22Rv1 (cell line): ENCODE data around the gene TCF7L2.
"Not testable (repeated sequence)": the region's sequence is repeated elsewhere in the genome, so short reads cannot be mapped to it uniquely, and the experiment has no call there.

ENCODE experiments used
- H3K27ac ChIP-seq: fragments of 450-650 bp; 2 replicates; pipeline ENCODE4 v1.5.1; 2017
- ZFX ChIP-seq: fragments of 450-650 bp; IDR thresholded peaks from 2 replicates; pipeline ENCODE4 v1.6.1; 2017; ENCODE audit warnings: antibody characterized with exemption, borderline replicate concordance
- TF ChIP-seq, protein P1 (sequence below): fragments of 450-650 bp; IDR thresholded peaks from 2 replicates; pipeline ENCODE4 v1.5.1; 2017; ENCODE audit warnings: mild to moderate bottlenecking

The TCF7L2 gene

DNA sequence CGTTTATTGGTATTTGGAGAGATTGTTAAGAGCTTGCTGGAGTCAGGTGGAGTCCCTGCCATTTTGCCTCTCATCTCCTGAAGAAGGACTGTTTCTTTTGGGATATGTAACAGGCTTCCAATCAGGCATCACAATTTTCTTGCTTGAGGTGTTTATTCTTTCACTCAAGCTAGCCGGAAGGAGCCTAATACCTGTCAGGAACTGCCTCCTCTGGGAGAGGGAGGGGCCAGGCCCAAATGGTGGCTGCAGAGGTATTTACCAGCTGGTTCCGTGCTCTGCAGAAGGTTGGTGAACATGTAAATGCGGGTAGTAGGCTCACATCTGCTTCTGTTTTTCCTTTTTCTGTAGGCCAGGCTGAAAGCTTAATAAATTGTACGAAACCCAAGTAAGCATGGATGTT is 114.0 kb downstream of the TCF7L2 start:
- H3K27ac ChIP-seq: no peak overlapping the region
- no peak for TF ChIP-seq ZFX
- TF ChIP-seq, protein P1, sequence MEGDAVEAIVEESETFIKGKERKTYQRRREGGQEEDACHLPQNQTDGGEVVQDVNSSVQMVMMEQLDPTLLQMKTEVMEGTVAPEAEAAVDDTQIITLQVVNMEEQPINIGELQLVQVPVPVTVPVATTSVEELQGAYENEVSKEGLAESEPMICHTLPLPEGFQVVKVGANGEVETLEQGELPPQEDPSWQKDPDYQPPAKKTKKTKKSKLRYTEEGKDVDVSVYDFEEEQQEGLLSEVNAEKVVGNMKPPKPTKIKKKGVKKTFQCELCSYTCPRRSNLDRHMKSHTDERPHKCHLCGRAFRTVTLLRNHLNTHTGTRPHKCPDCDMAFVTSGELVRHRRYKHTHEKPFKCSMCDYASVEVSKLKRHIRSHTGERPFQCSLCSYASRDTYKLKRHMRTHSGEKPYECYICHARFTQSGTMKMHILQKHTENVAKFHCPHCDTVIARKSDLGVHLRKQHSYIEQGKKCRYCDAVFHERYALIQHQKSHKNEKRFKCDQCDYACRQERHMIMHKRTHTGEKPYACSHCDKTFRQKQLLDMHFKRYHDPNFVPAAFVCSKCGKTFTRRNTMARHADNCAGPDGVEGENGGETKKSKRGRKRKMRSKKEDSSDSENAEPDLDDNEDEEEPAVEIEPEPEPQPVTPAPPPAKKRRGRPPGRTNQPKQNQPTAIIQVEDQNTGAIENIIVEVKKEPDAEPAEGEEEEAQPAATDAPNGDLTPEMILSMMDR: no peak

DNA sequence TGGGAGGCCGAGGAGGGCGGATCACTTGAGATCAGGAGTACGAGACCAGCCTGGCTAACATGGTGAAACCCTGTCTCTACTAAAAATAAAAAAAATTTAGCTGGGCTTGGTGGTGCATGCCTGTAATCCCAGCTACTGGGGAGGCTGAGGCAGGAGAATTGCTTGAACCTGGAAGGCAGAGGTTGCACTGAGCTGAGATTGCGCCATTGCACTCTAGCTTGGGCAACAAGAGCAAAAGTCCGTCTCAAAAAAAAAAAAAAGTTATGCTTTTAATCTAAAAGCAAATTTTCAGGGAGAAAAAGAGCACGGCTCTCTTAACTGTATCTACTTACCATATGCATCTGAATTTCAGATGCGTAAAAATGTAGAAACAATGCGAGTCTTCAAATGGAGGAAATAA is 116.1 kb downstream of the TCF7L2 start:
- H3K27ac ChIP-seq: not testable (repeated sequence)

DNA sequence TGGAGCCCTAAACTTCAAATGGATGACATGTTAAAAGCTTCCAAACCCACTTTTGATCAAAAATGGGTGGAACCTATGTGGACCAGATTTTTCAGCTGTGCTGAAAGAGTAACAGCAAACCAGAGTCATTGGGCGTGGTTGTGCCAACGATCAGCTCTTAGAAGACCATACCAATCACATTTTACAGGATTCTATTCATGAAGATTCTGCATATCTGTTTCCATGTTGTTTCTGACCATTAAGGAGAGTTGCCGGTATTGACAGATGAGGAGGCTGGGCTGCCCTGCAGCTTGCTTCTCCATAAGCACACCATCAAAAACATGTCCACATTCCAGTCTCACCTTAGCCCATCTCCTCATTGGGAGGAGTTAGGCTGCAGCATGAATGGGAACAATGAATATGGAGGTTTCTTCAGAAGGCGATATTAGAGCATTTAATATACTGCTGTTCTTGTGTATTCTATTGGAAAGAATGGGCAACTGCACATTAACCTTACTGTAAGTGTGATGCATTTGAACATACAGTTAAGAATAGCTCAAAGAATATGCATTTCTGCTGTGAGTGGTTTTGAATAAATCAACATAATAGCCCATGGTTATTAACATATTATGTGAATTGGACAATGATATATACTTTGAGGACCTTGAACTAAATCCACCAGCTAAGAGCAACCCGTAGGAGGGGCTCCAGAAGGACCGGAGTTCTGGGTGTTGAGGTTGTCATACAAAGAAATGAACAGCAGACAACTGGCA is 116.7 kb downstream of the TCF7L2 start:
- no peak for TF ChIP-seq ZFX
- TF ChIP-seq, protein P1: no peak
- no peak overlapping the region for H3K27ac ChIP-seq

DNA sequence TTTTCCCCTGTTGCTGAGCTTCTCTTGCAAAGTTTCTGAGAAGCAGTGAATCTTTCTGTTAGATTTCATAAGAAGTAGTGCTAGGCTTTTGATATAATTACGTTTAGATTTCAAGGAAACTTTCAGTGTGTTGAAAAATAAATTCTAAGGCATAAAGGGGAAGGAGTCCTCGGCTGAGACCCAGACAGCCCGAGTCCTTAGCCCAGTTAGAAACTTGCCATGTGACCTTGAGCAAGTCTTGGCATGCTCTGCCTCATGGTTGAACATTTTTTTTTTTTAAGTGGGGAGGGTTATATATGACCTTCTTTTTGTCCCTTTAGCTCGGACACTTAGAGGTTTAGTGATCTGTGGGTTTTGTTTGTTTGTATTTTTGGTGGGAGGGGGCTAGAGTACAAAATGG is 117.5 kb downstream of the TCF7L2 start:
- TF ChIP-seq, protein P1: no peak
- no peak for TF ChIP-seq ZFX
- H3K27ac ChIP-seq: no peak overlapping the region

DNA sequence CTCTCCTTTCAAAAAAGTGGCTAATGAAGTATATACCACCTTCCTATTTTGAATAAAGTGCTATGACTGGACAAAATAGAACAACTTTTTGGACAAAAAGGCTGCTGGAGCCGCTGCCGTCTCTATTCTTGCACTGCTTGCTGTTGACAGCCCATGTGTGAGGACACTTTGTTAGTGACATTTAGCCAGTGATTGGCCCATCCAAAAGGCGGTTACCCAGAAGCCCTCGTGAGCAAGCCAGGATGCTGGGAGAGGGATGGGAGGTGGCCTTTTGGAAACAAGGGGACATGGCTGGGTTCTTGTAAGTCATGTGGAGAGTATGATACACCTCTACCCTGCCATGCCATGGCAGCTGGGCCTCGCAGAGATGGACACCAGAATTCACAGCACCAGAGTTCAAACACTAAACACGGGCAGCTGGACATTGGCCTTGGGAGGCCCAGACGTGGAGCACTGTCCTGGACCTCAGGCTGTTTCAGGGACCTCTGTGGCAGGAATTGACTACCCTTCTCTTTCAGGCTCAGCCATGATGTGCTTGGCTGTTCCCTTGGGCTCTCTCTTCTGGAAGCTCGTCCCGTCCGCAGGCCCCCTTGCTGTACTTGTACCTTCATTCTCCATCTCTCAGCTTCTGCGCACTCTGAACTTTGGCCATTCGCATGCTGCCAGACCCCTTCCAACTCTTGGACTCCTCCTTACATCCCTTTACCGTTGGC is 118.3 kb downstream of the TCF7L2 start:
- TF ChIP-seq, protein P1: no peak
- TF ChIP-seq ZFX: no peak
- H3K27ac ChIP-seq: no peak overlapping the region

DNA sequence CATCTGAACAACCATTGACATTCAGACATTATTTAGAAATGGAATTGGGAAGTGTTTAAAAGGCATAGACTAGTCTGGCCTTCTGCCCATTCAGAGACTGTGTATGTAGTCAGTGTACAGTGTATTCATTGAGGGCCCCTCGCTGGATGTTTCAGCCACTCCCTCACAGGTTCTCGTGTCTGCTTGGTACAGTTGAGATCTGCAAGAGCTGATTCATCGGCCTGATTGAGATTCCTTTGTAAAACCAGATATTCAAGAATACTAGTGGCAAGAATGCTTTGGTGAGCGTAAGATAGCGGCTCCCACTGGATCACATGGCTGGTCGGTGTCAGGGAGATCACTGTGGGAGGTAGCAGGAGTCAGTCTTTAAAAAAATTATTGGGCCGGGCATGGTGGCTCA is 119.5 kb downstream of the TCF7L2 start:
- TF ChIP-seq ZFX: no peak
- H3K27ac ChIP-seq: no peak overlapping the region

DNA sequence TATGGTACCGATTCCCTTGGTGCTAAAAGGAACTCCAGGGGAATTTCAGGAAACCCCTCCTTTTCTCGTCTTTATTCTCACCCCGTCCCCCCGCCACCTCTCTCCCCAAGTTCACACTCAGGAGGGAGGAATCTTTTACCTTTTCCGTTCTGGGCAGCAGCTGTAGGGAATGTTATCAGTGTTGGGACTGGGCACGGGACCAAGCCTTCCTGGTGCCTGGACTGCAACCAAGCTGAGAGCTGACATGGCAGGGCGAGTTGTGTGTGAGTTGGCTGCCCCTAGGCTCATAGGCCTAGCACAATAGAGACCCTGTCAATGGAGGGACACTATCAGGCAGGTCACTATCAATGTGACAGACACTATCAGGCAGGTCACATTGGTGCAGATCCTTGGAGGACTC is 121.4 kb downstream of the TCF7L2 start:
- TF ChIP-seq, protein P1: no peak
- no peak for TF ChIP-seq ZFX
- H3K27ac ChIP-seq: no peak overlapping the region

DNA sequence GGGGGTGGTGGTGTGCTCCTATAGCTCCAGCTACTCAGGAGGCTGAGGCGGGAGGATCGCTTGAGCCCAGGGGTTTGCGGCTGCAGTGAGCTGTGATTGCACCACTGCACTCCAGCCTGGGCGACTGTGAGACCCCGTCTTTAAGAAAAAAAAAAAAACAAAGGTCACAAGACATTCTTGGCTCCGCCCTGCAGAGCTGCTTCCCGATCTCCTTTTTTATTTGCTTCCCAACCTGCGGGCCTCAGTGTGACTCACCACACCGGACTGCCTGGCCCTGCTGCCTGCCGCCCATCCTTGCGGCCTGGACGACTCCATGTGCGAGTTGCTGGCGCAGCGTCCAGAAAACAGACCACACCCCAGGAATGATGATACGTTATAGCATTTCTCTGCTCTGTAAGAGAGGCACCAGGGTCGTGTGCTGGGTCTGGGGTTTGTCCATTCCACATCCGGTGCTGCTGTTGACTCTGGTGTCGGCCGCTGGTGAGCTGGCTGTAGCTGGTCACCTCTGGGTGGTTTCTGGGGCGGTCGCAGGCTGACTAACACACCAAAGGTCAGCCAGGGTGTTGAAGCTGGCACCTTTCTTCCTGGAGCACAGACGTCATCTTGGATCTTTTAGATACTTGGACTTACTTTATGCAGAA is 123.6 kb downstream of the TCF7L2 start:
- no peak overlapping the region for H3K27ac ChIP-seq
- TF ChIP-seq, protein P1: no peak
- TF ChIP-seq ZFX: no peak
